Hindlimb muscle (tissue), 1 donor: Measurements from ENCODE around the gene RAD18. TPM values are rescaled to one million over a fixed set of nuclear protein-coding genes. Genes with fewer than 3 reads are reported as not detected.

Experiments
- DNase-seq: peaks from one replicate; pipeline ENCODE4 v3.0.0-alpha.2; 2013
- polyA plus RNA-seq: library from polyadenylated mRNA; unstranded; fragments of 120-200 nt; gene quantifications from one replicate; pipeline ENCODE4 v1.2.1, GENCODE V29; 2013; ENCODE audit not compliant: insufficient read length

The RAD18 gene
- polyA plus RNA-seq, 1 donor, result 4.4 TPM

DNA sequence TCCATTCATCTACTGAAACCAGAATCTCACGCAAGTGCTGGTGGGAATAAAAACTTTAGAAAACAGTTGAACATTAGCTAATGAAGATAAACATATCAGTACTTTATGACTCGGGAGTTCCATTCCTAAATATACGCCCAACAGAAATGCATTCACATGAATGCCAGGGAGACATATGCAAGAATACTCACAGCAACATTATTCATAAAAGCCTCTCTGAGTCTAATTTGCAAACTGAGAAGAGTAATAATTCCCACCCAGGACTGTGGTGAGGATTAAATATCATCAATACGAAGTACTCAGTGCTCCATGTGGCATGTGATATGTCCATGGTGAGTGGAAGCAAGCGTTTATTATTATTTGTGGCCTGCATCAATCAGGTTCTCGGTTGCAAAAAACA, 128.3 kb downstream of the RAD18 start:
- no peak for DNase-seq

DNA sequence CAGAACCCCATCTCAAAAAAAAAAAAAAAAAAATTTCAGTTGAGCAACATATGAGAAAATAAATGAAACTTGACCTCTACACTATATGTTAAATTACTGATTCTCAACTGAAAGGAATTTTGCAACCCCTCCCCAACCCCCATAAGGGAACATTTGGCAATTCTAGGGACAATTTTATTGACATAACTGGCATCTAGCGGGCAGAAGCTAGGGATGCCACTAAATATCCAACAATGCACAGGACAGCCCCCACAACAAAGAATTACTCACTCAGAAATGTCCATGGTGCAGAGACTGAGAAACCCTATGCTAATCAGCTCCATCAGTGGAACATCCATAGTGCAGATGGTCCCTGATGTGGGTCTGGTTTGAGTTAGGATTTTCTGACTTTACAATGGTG, 135.6 kb downstream of the RAD18 start:
- DNase-seq, result no peak

Other genes with a start within 250 kb of the RAD18 start
- gene CAV3, start 229.7 kb downstream of the RAD18 start, polyA plus RNA-seq, result 337 TPM
- gene OXTR, start 193.9 kb downstream of the RAD18 start, polyA plus RNA-seq, result 8.8 TPM